Measurements from ENCODE around the gene SPOP. TPM values are rescaled to one million over a fixed set of nuclear protein-coding genes. Genes with fewer than 3 reads are reported as not detected.
A peak's percentile ranks its signal among the peaks of the same experiment; 100 is the strongest.

SPOP gene
- total RNA-seq, 4 donors from 2014 or later = 27.5 to 57.5 (median 53.5) TPM

GRCh38 chr17:49629447-49629846, 48.5 kb downstream of the SPOP start:
- Histone ChIP-seq H3K27ac (peak overlapping the region; percentile 84 to 85 (median 84)), H3K4me1 (peaks cover 86 to 89% of the 10 kb centered on the region in 2 donors), H3K9me3 (no peaks in the 10 kb centered on the region), H3K27me3 (no peaks in the 10 kb centered on the region), H3K36me3 (no peaks in the 10 kb centered on the region), H3K4me3 (no peak overlapping the region)
- no peak for TF ChIP-seq CTCF (IDR thresholded peaks at IDR 0.05 in 4 of 5, conservative IDR thresholded peaks at IDR 0.05 in 1 of 5)
- in situ Hi-C loops (cut with MboI; ENCODE audit: low sequenced_read_pairs in 4 of 4) (no loop called here), intact Hi-C loops (cut with DNase I; ENCODE audit: low total_unique reads) (no loop called here)
- DNase-seq (no peak), ATAC-seq (no peak)

GRCh38 chr17:49624896-49625295, 53.0 kb downstream of the SPOP start:
- intact Hi-C loops (cut with DNase I; ENCODE audit: low total_unique reads) = no loop called here
- H3K4me1 ChIP-seq = peaks cover 51 to 65% of the 10 kb centered on the region in 2 donors
- H3K27me3 ChIP-seq = no peaks in the 10 kb centered on the region
- DNase-seq (no peak), ATAC-seq (peak in 1 of 2 donors; percentile 23)
- in situ Hi-C loops (cut with MboI; ENCODE audit: low sequenced_read_pairs in 4 of 4) = no loop called here
- H3K27ac ChIP-seq = peak overlapping the region in 3 of 4 donors; percentile 29 to 50 (median 41)
- no peaks in the 10 kb centered on the region for H3K9me3 ChIP-seq
- H3K36me3 ChIP-seq = peaks cover 0 to 22% of the 10 kb centered on the region in 2 donors
- no peak overlapping the region for H3K4me3 ChIP-seq
- TF ChIP-seq POLR2A (IDR thresholded peaks at IDR 0.05) = no peak
- TF ChIP-seq CTCF (IDR thresholded peaks at IDR 0.05 in 4 of 5, conservative IDR thresholded peaks at IDR 0.05 in 1 of 5) = no peak

GRCh38 chr17:49621946-49622529, 55.9 kb downstream of the SPOP start:
- H3K4me3 ChIP-seq = no peak overlapping the region
- H3K36me3 ChIP-seq = peaks cover 0 to 47% of the 10 kb centered on the region in 2 donors
- intact Hi-C loops (cut with DNase I; ENCODE audit: low total_unique reads) (no loop called here), in situ Hi-C loops (cut with MboI; ENCODE audit: low sequenced_read_pairs in 4 of 4) (no loop called here)
- no peak for ATAC-seq
- TF ChIP-seq CTCF (IDR thresholded peaks at IDR 0.05 in 4 of 5, conservative IDR thresholded peaks at IDR 0.05 in 1 of 5) (no peak), POLR2A (IDR thresholded peaks at IDR 0.05) (no peak)
- peak overlapping the region; percentile 55 to 74 (median 60) for H3K27ac ChIP-seq
- H3K9me3 ChIP-seq = no peaks in the 10 kb centered on the region
- peaks cover 36 to 39% of the 10 kb centered on the region in 2 donors for H3K4me1 ChIP-seq
- no peak for DNase-seq
- no peaks in the 10 kb centered on the region for H3K27me3 ChIP-seq

- Histone ChIP-seq H3K36me3 (peaks cover 0 to 47% of the 10 kb centered on the region in 2 donors), H3K27ac (peak overlapping the region; percentile 55 to 74 (median 60)), H3K27me3 (no peaks in the 10 kb centered on the region), H3K9me3 (no peaks in the 10 kb centered on the region), H3K4me3 (no peak overlapping the region), H3K4me1 (peaks cover 36 to 40% of the 10 kb centered on the region in 2 donors)
- intact Hi-C loops (cut with DNase I; ENCODE audit: low total_unique reads) (no loop called here), in situ Hi-C loops (cut with MboI; ENCODE audit: low sequenced_read_pairs in 4 of 4) (no loop called here)
- TF ChIP-seq CTCF (IDR thresholded peaks at IDR 0.05 in 4 of 5, conservative IDR thresholded peaks at IDR 0.05 in 1 of 5) (no peak), POLR2A (IDR thresholded peaks at IDR 0.05) (no peak)
- DNase-seq (no peak), ATAC-seq (peak in 1 of 2 donors; percentile 68)
These were observed 56.5 kb downstream of the SPOP start for GRCh38 chr17:49621420-49621819.

All from gastrocnemius medialis (tissue), 4 donors.